HL-60 (cell line): ENCODE data around the gene FOXO6.

Experiments used
- DNase-seq, 2 experiments: peaks; one replicate each; pipeline ENCODE4 v3.0.0-alpha.2; 2010 to 2020; ENCODE audit warnings: low read depth in 1 of 2, low spot score in 1 of 2
- H3K27ac ChIP-seq: fragments of 250-450 bp; sonication (Bioruptor Pico); replicated peaks from 2 replicates; pipeline ENCODE4 v1.5.1; 2020; ENCODE audit warnings: mild to moderate bottlenecking, moderate library complexity
- H3K27me3 ChIP-seq: fragments of 250-450 bp; sonication (Bioruptor Pico); 2 replicates; pipeline ENCODE4 v1.5.1; 2021; ENCODE audit warnings: mild to moderate bottlenecking, moderate library complexity; ENCODE audit not compliant: insufficient read depth, poor library complexity, severe bottlenecking
- H3K4me3 ChIP-seq: replicated peaks from 2 replicates; pipeline ENCODE4 v1.5.1; 2011; ENCODE audit warnings: mild to moderate bottlenecking, control low read depth, low read length; ENCODE audit not compliant: insufficient read depth
- GABPA ChIP-seq: IDR thresholded peaks from 2 replicates; pipeline ENCODE4 v1.6.1; 2012; ENCODE audit warnings: low read depth
- POLR2AphosphoS5 ChIP-seq: IDR thresholded peaks from 2 replicates; pipeline ENCODE4 v1.6.1; 2012; ENCODE audit warnings: low read depth
- SPI1 ChIP-seq: IDR thresholded peaks from 2 replicates; pipeline ENCODE4 v1.6.1; 2012; ENCODE audit warnings: low read depth, mild to moderate bottlenecking, borderline replicate concordance
- TF ChIP-seq, protein P1 (sequence below): IDR thresholded peaks from 2 replicates; pipeline ENCODE4 v1.6.1; 2012; ENCODE audit warnings: low read depth; ENCODE audit not compliant: insufficient replicate concordance
- TF ChIP-seq, protein P2 (sequence below): IDR thresholded peaks from one replicate; pipeline ENCODE4 v1.5.1; 2011; ENCODE audit warnings: low read length, control low read depth, inconsistent platforms; ENCODE audit not compliant: insufficient read depth

The FOXO6 gene

DNA sequence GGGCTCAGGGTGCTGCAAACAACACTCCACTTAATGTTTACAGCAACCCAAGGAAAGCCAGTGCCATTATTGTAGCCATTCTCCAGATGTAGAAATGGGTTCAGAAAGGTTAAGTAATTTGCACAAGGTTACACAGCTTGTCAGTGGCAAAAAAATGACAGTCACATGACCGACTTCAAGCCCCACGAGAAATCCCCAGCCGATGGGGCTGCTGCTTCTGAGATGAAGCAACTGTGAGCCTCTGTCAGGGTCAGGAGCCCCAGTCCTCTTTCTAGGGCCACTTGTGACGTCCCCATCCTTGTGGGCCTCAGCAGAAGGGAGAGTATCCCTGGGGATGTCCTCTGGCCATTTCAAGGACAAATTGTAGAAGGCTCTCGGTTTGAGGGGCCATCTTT, 68.4 kb downstream of the FOXO6 start:
- TF ChIP-seq, protein P1, sequence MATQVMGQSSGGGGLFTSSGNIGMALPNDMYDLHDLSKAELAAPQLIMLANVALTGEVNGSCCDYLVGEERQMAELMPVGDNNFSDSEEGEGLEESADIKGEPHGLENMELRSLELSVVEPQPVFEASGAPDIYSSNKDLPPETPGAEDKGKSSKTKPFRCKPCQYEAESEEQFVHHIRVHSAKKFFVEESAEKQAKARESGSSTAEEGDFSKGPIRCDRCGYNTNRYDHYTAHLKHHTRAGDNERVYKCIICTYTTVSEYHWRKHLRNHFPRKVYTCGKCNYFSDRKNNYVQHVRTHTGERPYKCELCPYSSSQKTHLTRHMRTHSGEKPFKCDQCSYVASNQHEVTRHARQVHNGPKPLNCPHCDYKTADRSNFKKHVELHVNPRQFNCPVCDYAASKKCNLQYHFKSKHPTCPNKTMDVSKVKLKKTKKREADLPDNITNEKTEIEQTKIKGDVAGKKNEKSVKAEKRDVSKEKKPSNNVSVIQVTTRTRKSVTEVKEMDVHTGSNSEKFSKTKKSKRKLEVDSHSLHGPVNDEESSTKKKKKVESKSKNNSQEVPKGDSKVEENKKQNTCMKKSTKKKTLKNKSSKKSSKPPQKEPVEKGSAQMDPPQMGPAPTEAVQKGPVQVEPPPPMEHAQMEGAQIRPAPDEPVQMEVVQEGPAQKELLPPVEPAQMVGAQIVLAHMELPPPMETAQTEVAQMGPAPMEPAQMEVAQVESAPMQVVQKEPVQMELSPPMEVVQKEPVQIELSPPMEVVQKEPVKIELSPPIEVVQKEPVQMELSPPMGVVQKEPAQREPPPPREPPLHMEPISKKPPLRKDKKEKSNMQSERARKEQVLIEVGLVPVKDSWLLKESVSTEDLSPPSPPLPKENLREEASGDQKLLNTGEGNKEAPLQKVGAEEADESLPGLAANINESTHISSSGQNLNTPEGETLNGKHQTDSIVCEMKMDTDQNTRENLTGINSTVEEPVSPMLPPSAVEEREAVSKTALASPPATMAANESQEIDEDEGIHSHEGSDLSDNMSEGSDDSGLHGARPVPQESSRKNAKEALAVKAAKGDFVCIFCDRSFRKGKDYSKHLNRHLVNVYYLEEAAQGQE: no peak
- TF ChIP-seq, protein P2, sequence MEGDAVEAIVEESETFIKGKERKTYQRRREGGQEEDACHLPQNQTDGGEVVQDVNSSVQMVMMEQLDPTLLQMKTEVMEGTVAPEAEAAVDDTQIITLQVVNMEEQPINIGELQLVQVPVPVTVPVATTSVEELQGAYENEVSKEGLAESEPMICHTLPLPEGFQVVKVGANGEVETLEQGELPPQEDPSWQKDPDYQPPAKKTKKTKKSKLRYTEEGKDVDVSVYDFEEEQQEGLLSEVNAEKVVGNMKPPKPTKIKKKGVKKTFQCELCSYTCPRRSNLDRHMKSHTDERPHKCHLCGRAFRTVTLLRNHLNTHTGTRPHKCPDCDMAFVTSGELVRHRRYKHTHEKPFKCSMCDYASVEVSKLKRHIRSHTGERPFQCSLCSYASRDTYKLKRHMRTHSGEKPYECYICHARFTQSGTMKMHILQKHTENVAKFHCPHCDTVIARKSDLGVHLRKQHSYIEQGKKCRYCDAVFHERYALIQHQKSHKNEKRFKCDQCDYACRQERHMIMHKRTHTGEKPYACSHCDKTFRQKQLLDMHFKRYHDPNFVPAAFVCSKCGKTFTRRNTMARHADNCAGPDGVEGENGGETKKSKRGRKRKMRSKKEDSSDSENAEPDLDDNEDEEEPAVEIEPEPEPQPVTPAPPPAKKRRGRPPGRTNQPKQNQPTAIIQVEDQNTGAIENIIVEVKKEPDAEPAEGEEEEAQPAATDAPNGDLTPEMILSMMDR: no peak
- TF ChIP-seq POLR2AphosphoS5: no peak
- no peak for TF ChIP-seq GABPA
- no peak overlapping the region for H3K27ac ChIP-seq

DNA sequence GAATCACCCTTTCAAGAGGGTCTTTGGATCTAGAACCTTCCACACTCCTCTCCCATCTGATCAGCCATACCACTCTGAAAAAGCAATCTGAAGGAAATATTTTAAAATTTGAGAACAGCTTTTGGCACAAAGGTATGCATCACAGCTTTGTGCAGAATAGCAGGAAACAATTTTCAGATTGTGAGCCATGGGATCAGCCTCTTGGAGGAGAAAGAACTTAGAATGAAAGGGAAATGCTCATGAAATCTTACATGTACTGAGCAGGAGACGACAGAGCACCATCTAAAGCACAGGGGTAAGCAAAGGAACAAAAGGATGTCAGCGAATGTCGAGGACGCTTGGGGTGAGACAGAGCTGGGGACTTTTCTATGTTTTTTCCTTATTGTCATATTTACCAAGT, 68.8 kb downstream of the FOXO6 start:
- TF ChIP-seq, protein P2: no peak
- TF ChIP-seq POLR2AphosphoS5: no peak
- no peak for TF ChIP-seq SPI1
- TF ChIP-seq GABPA: no peak
- TF ChIP-seq, protein P1: no peak
- Histone ChIP-seq H3K27me3 (no peaks in the 10 kb centered on the region), H3K27ac (no peak overlapping the region), H3K4me3 (no peak overlapping the region)
- no peak for DNase-seq

More for the DNA sequence above, 68.4 kb downstream of the FOXO6 start:
- H3K4me3 ChIP-seq: no peak overlapping the region
- DNase-seq: no peak
- no peaks in the 10 kb centered on the region for H3K27me3 ChIP-seq

DNA sequence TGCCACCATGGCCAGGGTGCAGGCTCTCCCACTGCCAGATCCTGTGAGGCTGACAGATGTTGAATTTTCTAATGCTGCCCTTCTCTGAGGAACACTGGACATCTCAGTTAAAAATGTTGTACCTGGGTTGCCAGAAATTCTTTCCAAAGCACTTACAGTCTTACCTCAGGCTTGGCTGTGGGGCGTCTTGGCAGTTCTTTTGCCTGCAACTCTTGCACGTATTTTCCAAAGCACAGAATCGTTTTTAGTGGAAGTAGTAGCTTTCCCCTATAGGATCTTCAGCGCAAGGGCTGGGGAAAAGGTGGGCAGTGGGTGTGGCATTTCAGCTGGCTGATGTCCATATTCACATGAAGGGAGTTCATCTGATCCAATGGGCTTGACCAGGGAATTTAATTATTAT, 69.3 kb downstream of the FOXO6 start:
- no peaks in the 10 kb centered on the region for H3K27me3 ChIP-seq
- H3K27ac ChIP-seq: no peak overlapping the region
- TF ChIP-seq, protein P2: no peak
- TF ChIP-seq POLR2AphosphoS5: no peak
- TF ChIP-seq SPI1: no peak
- TF ChIP-seq, protein P1: no peak
- no peak for TF ChIP-seq GABPA
- DNase-seq: no peak
- H3K4me3 ChIP-seq: no peak overlapping the region
